Psoas muscle (tissue), 8 donors: Measurements from ENCODE around the gene ITGB3. TPM values are rescaled to one million over a fixed set of nuclear protein-coding genes. Genes with fewer than 3 reads are reported as not detected.

Source experiments
- ATAC-seq, 4 donors: fragments of 200-7000 bp; cut with Tn5 transposase; one replicate each; pipeline ENCODE4 v1.9.1; 2020; ENCODE audit warnings: moderate library complexity in 3 of 4, mild to moderate bottlenecking in 2 of 4
- DNase-seq, 2 donors: peaks; one replicate each; pipeline ENCODE4 v3.0.0-alpha.2; 2020
- H3K27ac ChIP-seq: fragments of 200-600 bp; one replicate; pipeline ENCODE4 v1.8.0; 2022
- H3K27me3 ChIP-seq, 3 donors: fragments of 200-600 bp in 1 of 3; one replicate each; pipeline versions ENCODE4 v1.6.1 to v1.8.0; 2013 to 2022; ENCODE audit warnings: low read length in 2 of 3, mild to moderate bottlenecking in 2 of 3, moderate library complexity in 1 of 3; ENCODE audit not compliant: insufficient read depth in 3 of 3
- H3K36me3 ChIP-seq, 2 donors: fragments of 200-600 bp in 1 of 2; one replicate each; pipeline versions ENCODE4 v1.6.1 to v1.8.0; 2013 to 2022; ENCODE audit warnings: low read depth in 1 of 2, mild to moderate bottlenecking in 1 of 2, moderate library complexity in 1 of 2; ENCODE audit not compliant: insufficient read depth in 1 of 2
- H3K4me1 ChIP-seq: fragments of 200-600 bp; one replicate; pipeline ENCODE4 v1.8.0; 2022
- H3K4me3 ChIP-seq: fragments of 200-600 bp; one replicate; pipeline ENCODE4 v1.8.0; 2022; ENCODE audit warnings: mild to moderate bottlenecking
- H3K9me3 ChIP-seq: fragments of 200-600 bp; one replicate; pipeline ENCODE4 v1.8.0; 2022
- CTCF ChIP-seq: fragments of 200-600 bp; IDR thresholded peaks from one replicate; pipeline ENCODE4 v1.8.0; 2022; ENCODE audit warnings: antibody characterized with exemption
- WGBS, 3 donors: extraction: QIAGEN DNeasy Blood & Tissue Kit; methylation state at CpG; one replicate each; pipeline versions ENCODE4 v1.1.6 to v1.1.7; 2013; 5-methylcytosine and 5-hydroxymethylcytosine counted together
- intact Hi-C, 2 donors: fragments of 100-400 bp; cut with DNase I; formaldehyde crosslinking; loops; one replicate each; pipeline versions ENCODE4 v1.11.0 to v1.14.2; 2022
- polyA plus RNA-seq, 3 donors: library from polyadenylated mRNA; stranded (reverse); fragments of 200-250 nt; gene quantifications; one replicate each; pipeline ENCODE4 v1.2.3, GENCODE V29; 2013
- total RNA-seq, 4 donors: library from RNA; stranded (reverse); fragmentation: NEBNext Ultra II Directional in 2 of 4; extraction: Animal tissue kit (Norgen Biotek cat#: 25700) in 2 of 4; gene quantifications; one replicate each; pipeline versions ENCODE4 v1.2.1 to v1.2.4, GENCODE V29; 2021 to 2023
- donor health status: healthy with polysubstance abuse.
- donor health status: DM: no; HTN: no; CAD: no; lungs with moderate emphysema.
- donor health status: Bipolar disorder and iron deficiency.
- donor health status: healthy.
- donor health status: DM: yes; HTN: yes; CAD: no.
- donor health status: DM: no; HTN: no; CAD: no.
- donor health status: DM: no; HTN: no; CAD: no.
- donor health status: DM: yes; HTN: yes; CAD: no.

ITGB3 gene
- total and polyA plus RNA-seq, 7 donors: 0.32 to 5.4 (median 1.5) TPM

GRCh38 chr17:47270946-47271705 lies 17.5 kb downstream of the ITGB3 start:
- intact Hi-C loops: no loop called here
- peaks cover 19% of the 10 kb centered on the region for H3K4me1 ChIP-seq
- H3K4me3 ChIP-seq: no peak overlapping the region
- H3K36me3 ChIP-seq: no peaks in the 10 kb centered on the region
- no peaks in the 10 kb centered on the region for H3K27me3 ChIP-seq
- no peaks in the 10 kb centered on the region for H3K9me3 ChIP-seq
- 82 to 90% (median 89%) methylated on average over 2 of the region's 2 CpGs for WGBS, 3 donors
- no peak overlapping the region for H3K27ac ChIP-seq
- DNase-seq (no peak), ATAC-seq (no peak)
- TF ChIP-seq CTCF: no peak

- DNase-seq (no peak), ATAC-seq (no peak)
- no peaks in the 10 kb centered on the region for H3K27me3 ChIP-seq
- TF ChIP-seq CTCF: no peak
- H3K27ac ChIP-seq: no peak overlapping the region
- 74 to 100% (median 89%) methylated on average over 1 of the region's 1 CpG for WGBS, 3 donors
- H3K9me3 ChIP-seq: no peaks in the 10 kb centered on the region
- no peak overlapping the region for H3K4me3 ChIP-seq
- H3K4me1 ChIP-seq: peaks cover 26% of the 10 kb centered on the region
- intact Hi-C loops: no loop called here
- no peaks in the 10 kb centered on the region for H3K36me3 ChIP-seq
Observed at GRCh38 chr17:47272491-47272890, 18.9 kb downstream of the ITGB3 start.

GRCh38 chr17:47273245-47273644 lies 19.6 kb downstream of the ITGB3 start:
- WGBS, 3 donors: 93 to 98% (median 97%) methylated on average over 2 of the region's 2 CpGs
- Histone ChIP-seq H3K27ac (no peak overlapping the region), H3K9me3 (no peaks in the 10 kb centered on the region), H3K4me1 (peaks cover 31% of the 10 kb centered on the region), H3K4me3 (no peak overlapping the region), H3K27me3 (no peaks in the 10 kb centered on the region), H3K36me3 (no peaks in the 10 kb centered on the region)
- intact Hi-C loops: no loop called here
- ATAC-seq (no peak), DNase-seq (no peak)
- TF ChIP-seq CTCF: no peak

GRCh38 chr17:47274319-47275069 lies 20.9 kb downstream of the ITGB3 start:
- no peak for TF ChIP-seq CTCF
- Histone ChIP-seq H3K36me3 (no peaks in the 10 kb centered on the region), H3K4me1 (peaks cover 43% of the 10 kb centered on the region), H3K27me3 (no peaks in the 10 kb centered on the region), H3K9me3 (no peaks in the 10 kb centered on the region), H3K4me3 (no peak overlapping the region), H3K27ac (no peak overlapping the region)
- DNase-seq (no peak), ATAC-seq (no peak)
- 89 to 93% (median 92%) methylated on average over 5 of the region's 5 CpGs for WGBS, 3 donors
- intact Hi-C loops: no loop called here
